Activated CD4-positive, alpha-beta T cell treated with anti-CD3 and anti-CD28 coated beads, Interleukin-2, amount 50 U/mL, for 24 hours (primary cell): ENCODE data around the gene PIEZO2.

ENCODE experiments used
- DNase-seq, 2 donors: peaks; one replicate each; pipeline ENCODE4 v3.0.0-alpha.2; 2020; ENCODE audit warnings: low read depth in 1 of 2, low spot score in 1 of 2

Gene PIEZO2

GRCh38 chr18:10750191-10751035 lies 399.0 kb downstream of the PIEZO2 start:
- DNase-seq = no peak

GRCh38 chr18:10748641-10749040 lies 400.7 kb downstream of the PIEZO2 start:
- no peak for DNase-seq

- DNase-seq = no peak
Observed at GRCh38 chr18:10745971-10746370, 403.4 kb downstream of the PIEZO2 start.

- DNase-seq = no peak
Observed at GRCh38 chr18:10745219-10745618, 404.1 kb downstream of the PIEZO2 start.

GRCh38 chr18:10743766-10744165 lies 405.6 kb downstream of the PIEZO2 start:
- DNase-seq = no peak

GRCh38 chr18:10739152-10739551 lies 410.2 kb downstream of the PIEZO2 start:
- DNase-seq = no peak

- no peak for DNase-seq
Observed at GRCh38 chr18:10736984-10737383, 412.4 kb downstream of the PIEZO2 start.

- DNase-seq = no peak
Observed at GRCh38 chr18:10732990-10733389, 416.4 kb downstream of the PIEZO2 start.

GRCh38 chr18:10727477-10727876 lies 421.9 kb downstream of the PIEZO2 start:
- DNase-seq = no peak

GRCh38 chr18:10726198-10727068 lies 422.9 kb downstream of the PIEZO2 start:
- DNase-seq = no peak

GRCh38 chr18:10724666-10725065 lies 424.7 kb downstream of the PIEZO2 start:
- no peak for DNase-seq

- no peak for DNase-seq
Observed at GRCh38 chr18:10723496-10723895, 425.9 kb downstream of the PIEZO2 start.

GRCh38 chr18:10718809-10719208 lies 430.6 kb downstream of the PIEZO2 start:
- DNase-seq = no peak

GRCh38 chr18:10715791-10716190 lies 433.6 kb downstream of the PIEZO2 start:
- DNase-seq = no peak

- DNase-seq = no peak
Observed at GRCh38 chr18:10713409-10713808, 436.0 kb downstream of the PIEZO2 start.

- DNase-seq = no peak
Observed at GRCh38 chr18:10707294-10707693, 442.1 kb downstream of the PIEZO2 start.

GRCh38 chr18:10705786-10706185 lies 443.6 kb downstream of the PIEZO2 start:
- DNase-seq = no peak

GRCh38 chr18:10705291-10705690 lies 444.1 kb downstream of the PIEZO2 start:
- no peak for DNase-seq

- DNase-seq = no peak
Observed at GRCh38 chr18:10702206-10702605, 447.2 kb downstream of the PIEZO2 start.

GRCh38 chr18:10690366-10690765 lies 459.0 kb downstream of the PIEZO2 start:
- DNase-seq = no peak

GRCh38 chr18:10690035-10690329 lies 459.4 kb downstream of the PIEZO2 start:
- no peak for DNase-seq
